KG1 (cell line): Measurements from ENCODE around the gene CCT7.

ENCODE experiments used
- DNase-seq: peaks from one replicate; lab custom pipeline; 2025; lab: John Stamatoyannopoulos, UW

CCT7 gene

GRCh38 chr2:73294239-73294638 lies 60.1 kb downstream of the CCT7 start:
- no peak for DNase-seq

- DNase-seq = no peak
These were observed 61.8 kb downstream of the CCT7 start for GRCh38 chr2:73295751-73296400.

- no peak for DNase-seq
These were observed 63.0 kb downstream of the CCT7 start for GRCh38 chr2:73297151-73297559.

- DNase-seq = no peak
These were observed 63.5 kb downstream of the CCT7 start for GRCh38 chr2:73297586-73297985.

GRCh38 chr2:73300926-73301325 lies 66.8 kb downstream of the CCT7 start:
- DNase-seq = no peak

GRCh38 chr2:73301636-73302035 lies 67.5 kb downstream of the CCT7 start:
- DNase-seq = no peak
